HCT116 (cell line): Measurements from ENCODE around the gene SDK1. TPM values are rescaled to one million over a fixed set of nuclear protein-coding genes. Genes with fewer than 3 reads are reported as not detected.

Experiments
- ATAC-seq: fragments of 200-7000 bp; cut with Tn5 transposase; 2 replicates; pipeline ENCODE4 v1.9.1; 2020; ENCODE audit warnings: mild to moderate bottlenecking, moderate library complexity
- BruUV-seq: library from RNA; stranded (reverse); fragments of 400-500 nt; replicated peaks from 2 replicates; lab custom pipeline; 2021; lab: Mats Ljungman, UMichigan
- CTCF ChIA-PET: fragments of 300-600 bp; sonication (Branson Sonifier 250); formaldehyde crosslinking; loops from one replicate; lab custom pipeline; 2021; ENCODE audit warnings: antibody characterized with exemption; lab: Charles Lee
- POLR2A ChIA-PET: fragments of 300-600, 350-600 bp; sonication (Branson Sonifier 250); formaldehyde crosslinking; loops from one replicate; lab custom pipeline; 2021; ENCODE audit warnings: antibody characterized with exemption; lab: Charles Lee
- RAD21 ChIA-PET, 2 experiments: fragments of 300-600 bp; sonication (Branson Sonifier 250); formaldehyde crosslinking; loops; one replicate each; lab custom pipeline; 2023; ENCODE audit warnings: low total read pairs in 2 of 2; ENCODE audit not compliant: uncharacterized antibody in 2 of 2, unreplicated experiment in 2 of 2, low non-redundant PET in 1 of 2; lab: Charles Lee
- DNase-seq: peaks from one replicate; pipeline ENCODE4 v3.0.0-alpha.2; 2010; ENCODE audit warnings: low read depth, low spot score
- H2AFZ ChIP-seq: fragments of 200-600 bp; shearing (Covaris generic), sonication (generic); 2 replicates; pipeline ENCODE4 v1.6.1; 2017; ENCODE audit warnings: low read depth, mixed run types, mixed read lengths, antibody characterized with exemption, low read length; ENCODE audit not compliant: poor library complexity, severe bottlenecking
- H3K27ac ChIP-seq: 2 replicates; pipeline ENCODE4 v1.5.1; 2012; ENCODE audit warnings: low read depth, low read length
- H3K27me3 ChIP-seq: fragments of 200-600 bp; sonication (generic); 2 replicates; pipeline ENCODE4 v1.6.1; 2016; ENCODE audit warnings: mixed run types, low read length, mixed read lengths; ENCODE audit not compliant: insufficient read depth
- H3K36me3 ChIP-seq, 2 experiments: fragments of 200-500 bp in 1 of 2; fragments of 200-600 bp in 1 of 2; sonication (Bioruptor generic) in 1 of 2; sonication (generic) in 1 of 2; 2 replicates each; pipeline versions ENCODE4 v1.5.1 to v1.6.1; 2014 to 2016; ENCODE audit warnings: low read length in 2 of 2, inconsistent platforms in 1 of 2, mixed read lengths in 1 of 2, mixed run types in 1 of 2; ENCODE audit not compliant: insufficient read depth in 2 of 2, control insufficient read depth in 1 of 2
- H3K4me1 ChIP-seq, 2 experiments: fragments of 200-600 bp in 1 of 2; sonication (generic) in 1 of 2; 2 replicates each; pipeline versions ENCODE4 v1.5.1 to v1.6.1; 2012 to 2017; ENCODE audit warnings: low read length in 2 of 2, inconsistent platforms in 1 of 2, mild to moderate bottlenecking in 1 of 2, mixed read lengths in 1 of 2, mixed run types in 1 of 2, moderate library complexity in 1 of 2; ENCODE audit not compliant: insufficient read depth in 2 of 2, control insufficient read depth in 1 of 2
- H3K4me2 ChIP-seq: fragments of 200-600 bp; sonication (generic); 2 replicates; pipeline ENCODE4 v1.6.1; 2017; ENCODE audit warnings: mixed run types, low read length, mixed read lengths
- H3K4me3 ChIP-seq, 2 experiments: fragments of 200-600 bp in 1 of 2; sonication (generic) in 1 of 2; replicated peaks in 1 of 2; 2 replicates each; pipeline ENCODE4 v1.5.1; 2011 to 2016; ENCODE audit warnings: low read length in 2 of 2, control low read depth in 1 of 2, low read depth in 1 of 2, mild to moderate bottlenecking in 1 of 2, mixed read lengths in 1 of 2, mixed run types in 1 of 2
- H3K79me2 ChIP-seq: fragments of 200-600 bp; sonication (generic); 2 replicates; pipeline ENCODE4 v1.6.1; 2017; ENCODE audit warnings: mild to moderate bottlenecking, mixed run types, low read length, moderate library complexity, mixed read lengths; ENCODE audit not compliant: insufficient read depth
- H3K9ac ChIP-seq: fragments of 200-600 bp; sonication (generic); 2 replicates; pipeline ENCODE4 v1.6.1; 2016; ENCODE audit warnings: low read length, mixed read lengths
- H3K9me2 ChIP-seq: fragments of 200-600 bp; sonication (generic), shearing (Covaris generic); 2 replicates; pipeline ENCODE4 v1.6.1; 2017; ENCODE audit warnings: mixed run types, mild to moderate bottlenecking, moderate library complexity; ENCODE audit not compliant: insufficient read depth
- H3K9me3 ChIP-seq, 2 experiments: fragments of 200-500 bp in 1 of 2; fragments of 200-600 bp in 1 of 2; sonication (Bioruptor generic) in 1 of 2; sonication (generic) in 1 of 2; 2 replicates each; pipeline ENCODE4 v1.6.1; 2014 to 2017; ENCODE audit warnings: low read length in 2 of 2, mixed read lengths in 2 of 2, inconsistent platforms in 1 of 2, low read depth in 1 of 2, mild to moderate bottlenecking in 1 of 2, mixed run types in 1 of 2, moderate library complexity in 1 of 2; ENCODE audit not compliant: control insufficient read depth in 1 of 2, insufficient read depth in 1 of 2
- H4K20me1 ChIP-seq: fragments of 200-600 bp; sonication (generic), shearing (Covaris generic); 2 replicates; pipeline ENCODE4 v1.6.1; 2017; ENCODE audit warnings: mixed run types, mild to moderate bottlenecking, moderate library complexity; ENCODE audit not compliant: insufficient read depth
- ATF3 ChIP-seq: IDR thresholded peaks from 2 replicates; pipeline ENCODE4 v1.6.1; 2012
- CBX3 ChIP-seq: IDR thresholded peaks from 2 replicates; pipeline ENCODE4 v1.6.1; 2012; ENCODE audit warnings: low read depth
- CEBPB ChIP-seq: IDR thresholded peaks from 2 replicates; pipeline ENCODE4 v1.6.1; 2012; ENCODE audit warnings: low read depth
- CTCF ChIP-seq, 3 experiments: fragments of 200-600 bp in 1 of 3; sonication (generic) in 1 of 3; IDR thresholded peaks in 2 of 3; conservative IDR thresholded peaks in 1 of 3; 2 replicates each; pipeline ENCODE4 v1.5.1; 2012 to 2017; ENCODE audit warnings: low read depth in 2 of 3, low read length in 2 of 3, antibody characterized with exemption in 1 of 3, borderline replicate concordance in 1 of 3, control low read depth in 1 of 3, mild to moderate bottlenecking in 1 of 3, mixed read lengths in 1 of 3, mixed run types in 1 of 3, moderate library complexity in 1 of 3; ENCODE audit not compliant: insufficient read depth in 1 of 3
- EGR1 ChIP-seq: IDR thresholded peaks from 2 replicates; pipeline ENCODE4 v1.6.1; 2012; ENCODE audit warnings: low read depth
- ELF1 ChIP-seq: IDR thresholded peaks from 2 replicates; pipeline ENCODE4 v1.6.1; 2012; ENCODE audit warnings: low read depth, borderline replicate concordance
- EZH2phosphoT487 ChIP-seq: fragments of 200-600 bp; IDR thresholded peaks from 2 replicates; pipeline ENCODE4 v1.6.1; 2018; ENCODE audit warnings: antibody characterized with exemption, borderline replicate concordance
- FOSL1 ChIP-seq: IDR thresholded peaks from 2 replicates; pipeline ENCODE4 v1.6.1; 2012; ENCODE audit warnings: low read depth
- JUND ChIP-seq: IDR thresholded peaks from 2 replicates; pipeline ENCODE4 v1.6.1; 2012
- POLR2A ChIP-seq: IDR thresholded peaks from 2 replicates; pipeline ENCODE4 v1.7.0; 2011; ENCODE audit warnings: borderline replicate concordance; ENCODE audit not compliant: insufficient read depth, insufficient read length; ENCODE audit errors: extremely low read depth
- RAD21 ChIP-seq: IDR thresholded peaks from 2 replicates; pipeline ENCODE4 v1.6.1; 2012; ENCODE audit warnings: low read depth, mild to moderate bottlenecking
- SIN3A ChIP-seq: IDR thresholded peaks from 2 replicates; pipeline ENCODE4 v1.6.1; 2012; ENCODE audit warnings: low read depth
- SP1 ChIP-seq: IDR thresholded peaks from 2 replicates; pipeline ENCODE4 v1.6.1; 2012; ENCODE audit warnings: low read depth
- SRF ChIP-seq: IDR thresholded peaks from 2 replicates; pipeline ENCODE4 v1.6.1; 2012; ENCODE audit warnings: low read depth
- TCF7L2 ChIP-seq: IDR thresholded peaks from 2 replicates; pipeline ENCODE4 v1.7.0; 2011; ENCODE audit warnings: borderline replicate concordance, inconsistent platforms; ENCODE audit not compliant: insufficient read depth, insufficient read length; ENCODE audit errors: extremely low read depth
- YY1 ChIP-seq: IDR thresholded peaks from 2 replicates; pipeline ENCODE4 v1.6.1; 2011; ENCODE audit warnings: low read length, low read depth, moderate library complexity, mild to moderate bottlenecking; ENCODE audit not compliant: insufficient replicate concordance; ENCODE audit errors: extremely low read depth
- ZFX ChIP-seq: fragments of 450-650 bp; IDR thresholded peaks from 2 replicates; pipeline ENCODE4 v1.6.1; 2017
- ZNF274 ChIP-seq: fragments of 200-500 bp; sonication (Bioruptor generic); IDR thresholded peaks from 2 replicates; pipeline ENCODE4 v1.6.1; 2014; ENCODE audit warnings: mild to moderate bottlenecking, low read depth, low read length, inconsistent platforms
- intact Hi-C: fragments of 100-400 bp; cut with micrococcal nuclease; formaldehyde crosslinking; loops from 2 replicates; pipeline ENCODE4 v1.10.0; 2022
- total RNA-seq: library from RNA; stranded (reverse); gene quantifications from one replicate; pipeline ENCODE4 v1.2.1, GENCODE V29; 2021; ENCODE audit not compliant: unreplicated experiment
- TF ChIP-seq, protein P1 (sequence below): IDR thresholded peaks from 2 replicates; pipeline ENCODE4 v1.6.1; 2012
- TF ChIP-seq, protein P2 (sequence below): IDR thresholded peaks from 2 replicates; pipeline ENCODE4 v1.6.1; 2011; ENCODE audit warnings: mild to moderate bottlenecking, low read length, moderate library complexity; ENCODE audit not compliant: insufficient replicate concordance; ENCODE audit errors: extremely low read depth

SDK1 gene
- total RNA-seq, 1 experiment from 2014 or later, result 0.05 TPM

GRCh38 chr7:3943779-3944520 lies 642.9 kb downstream of the SDK1 start (continued):
- TF ChIP-seq CTCF (IDR thresholded peaks at IDR 0.05 in 2 of 3, conservative IDR thresholded peaks at IDR 0.05 in 1 of 3; ENCODE audit: borderline replicate concordance in 1 of 3, insufficient read depth in 1 of 3, low read depth in 2 of 3, low read length in 2 of 3) (no peak), CBX3 (no peak), ELF1 (no peak), POLR2A (no peak)

DNA sequence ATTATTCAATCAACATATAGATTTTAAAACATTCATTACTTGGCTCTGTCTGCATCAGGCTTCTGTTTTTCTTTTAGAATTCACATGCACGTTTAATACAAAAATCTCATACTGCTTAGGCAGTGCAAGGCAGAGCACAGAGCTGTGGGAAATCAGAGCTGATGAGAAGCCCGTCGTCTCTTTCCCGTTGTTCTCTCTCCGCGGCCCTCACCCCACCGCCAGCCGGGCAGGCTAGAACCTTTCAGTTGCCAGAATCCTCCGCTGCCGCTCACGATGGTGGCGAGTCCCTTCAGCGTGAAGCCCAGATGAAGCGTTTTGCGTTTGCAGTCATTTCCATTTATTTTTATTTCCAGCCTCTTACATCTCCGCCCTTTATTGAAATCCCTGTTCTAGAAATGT lies 648.2 kb downstream of the SDK1 start:
- Histone ChIP-seq H3K36me3 (no peaks in the 10 kb centered on the region), H3K79me2 (no peaks in the 10 kb centered on the region), H4K20me1 (no peaks in the 10 kb centered on the region), H2AFZ (no peak overlapping the region), H3K9me2 (no peaks in the 10 kb centered on the region), H3K9ac (no peak overlapping the region), H3K9me3 (no peaks in the 10 kb centered on the region), H3K4me2 (no peak overlapping the region), H3K27me3 (peaks cover 5% of the 10 kb centered on the region), H3K4me1 (no peaks in the 10 kb centered on the region), H3K4me3 (no peak overlapping the region), H3K27ac (no peak overlapping the region)
- intact Hi-C loops, result no loop called here
- ChIA-PET CTCF (no interaction called here), RAD21 (no interaction called here), POLR2A (no interaction called here)
- no TSS peak for BruUV-seq
- DNase-seq, result no peak
- no peak for ATAC-seq
- no peak for TF ChIP-seq EGR1
- TF ChIP-seq, protein P1, sequence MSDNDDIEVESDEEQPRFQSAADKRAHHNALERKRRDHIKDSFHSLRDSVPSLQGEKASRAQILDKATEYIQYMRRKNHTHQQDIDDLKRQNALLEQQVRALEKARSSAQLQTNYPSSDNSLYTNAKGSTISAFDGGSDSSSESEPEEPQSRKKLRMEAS, result no peak
- TF ChIP-seq CEBPB, result no peak
- TF ChIP-seq POLR2A, result no peak
- no peak for TF ChIP-seq SRF
- no peak for TF ChIP-seq ZNF274
- no peak for TF ChIP-seq SP1
- TF ChIP-seq YY1, result no peak
- TF ChIP-seq ZFX, result no peak
- TF ChIP-seq, protein P2, sequence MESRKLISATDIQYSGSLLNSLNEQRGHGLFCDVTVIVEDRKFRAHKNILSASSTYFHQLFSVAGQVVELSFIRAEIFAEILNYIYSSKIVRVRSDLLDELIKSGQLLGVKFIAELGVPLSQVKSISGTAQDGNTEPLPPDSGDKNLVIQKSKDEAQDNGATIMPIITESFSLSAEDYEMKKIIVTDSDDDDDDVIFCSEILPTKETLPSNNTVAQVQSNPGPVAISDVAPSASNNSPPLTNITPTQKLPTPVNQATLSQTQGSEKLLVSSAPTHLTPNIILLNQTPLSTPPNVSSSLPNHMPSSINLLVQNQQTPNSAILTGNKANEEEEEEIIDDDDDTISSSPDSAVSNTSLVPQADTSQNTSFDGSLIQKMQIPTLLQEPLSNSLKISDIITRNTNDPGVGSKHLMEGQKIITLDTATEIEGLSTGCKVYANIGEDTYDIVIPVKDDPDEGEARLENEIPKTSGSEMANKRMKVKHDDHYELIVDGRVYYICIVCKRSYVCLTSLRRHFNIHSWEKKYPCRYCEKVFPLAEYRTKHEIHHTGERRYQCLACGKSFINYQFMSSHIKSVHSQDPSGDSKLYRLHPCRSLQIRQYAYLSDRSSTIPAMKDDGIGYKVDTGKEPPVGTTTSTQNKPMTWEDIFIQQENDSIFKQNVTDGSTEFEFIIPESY, result no peak
- no peak for TF ChIP-seq FOSL1
- TF ChIP-seq RAD21, result no peak
- no peak for TF ChIP-seq ATF3
- TF ChIP-seq JUND, result no peak
- no peak for TF ChIP-seq SIN3A
- TF ChIP-seq TCF7L2, result no peak
- no peak for TF ChIP-seq EZH2phosphoT487
